NCI-H510A (cell line): ENCODE measurements around the gene RAB9A.
A peak's percentile ranks its signal among the peaks of the same experiment; 100 is the strongest.
"Not testable (repeated sequence)": the region's sequence is repeated elsewhere in the genome, so short reads cannot be mapped to it uniquely, and the experiment has no call there.

Experiments used
- DNase-seq: peaks from one replicate; lab custom pipeline; 2025; lab: John Stamatoyannopoulos, UW

RAB9A gene

DNA sequence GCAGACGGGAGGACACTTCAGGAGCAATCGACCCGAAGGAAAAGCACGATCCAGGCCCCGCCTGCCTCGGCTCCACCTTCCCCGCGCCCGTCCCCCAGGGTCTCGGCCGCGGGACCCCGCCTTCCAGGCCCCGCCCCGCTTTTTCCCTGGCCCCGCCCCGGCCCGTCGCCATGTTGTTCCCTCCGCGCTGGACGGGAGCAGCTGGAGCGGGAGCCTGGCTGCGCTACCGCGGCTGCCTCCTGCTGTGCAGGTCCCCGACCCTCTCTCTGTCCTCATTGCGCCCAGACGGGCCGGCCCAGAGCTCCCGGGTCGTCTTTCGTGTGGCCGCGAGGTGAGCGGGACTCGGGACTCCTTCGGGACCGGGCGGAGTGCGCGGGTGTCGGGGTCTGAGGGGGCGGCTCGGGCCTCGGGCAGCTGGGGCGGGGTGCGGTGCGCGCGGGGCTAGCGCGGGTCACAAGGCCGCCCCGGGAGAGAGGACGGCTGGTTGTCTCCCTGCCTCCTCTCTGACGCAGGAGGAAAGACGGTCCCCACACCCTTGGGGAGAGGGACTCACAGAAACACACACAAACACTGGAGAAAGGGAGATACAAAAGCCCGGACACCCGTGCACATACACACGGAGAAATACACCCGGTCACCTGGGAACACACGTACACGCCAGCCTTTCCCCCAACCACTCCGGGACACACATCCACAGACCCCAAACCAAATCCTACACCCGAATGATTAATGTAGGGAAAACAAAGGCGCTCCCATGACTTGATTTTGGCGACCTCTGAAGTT lies at the start of gene RAB9A:
RAB9A (plus strand) TSS at position 171 of the 783 bp plus-strand sequence. CDS start 19,619 bp downstream, outside the sequence.
- DNase-seq = peak; percentile 61

DNA sequence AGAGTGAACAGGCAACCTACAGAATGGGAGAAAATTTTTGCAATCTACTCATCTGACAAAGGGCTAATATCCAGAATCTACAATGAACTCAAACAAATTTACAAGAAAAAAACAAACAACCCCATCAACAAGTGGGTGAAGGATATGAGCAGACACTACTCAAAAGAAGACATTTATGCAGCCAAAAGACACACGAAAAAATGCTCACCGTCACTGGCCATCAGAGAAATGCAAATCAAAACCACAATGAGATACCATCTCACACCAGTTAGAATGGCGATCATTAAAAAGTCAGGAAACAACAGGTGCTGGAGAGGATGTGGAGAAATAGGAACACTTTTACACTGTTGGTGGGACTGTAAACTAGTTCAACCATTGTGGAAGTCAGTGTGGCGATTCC lies 47.2 kb upstream of the RAB9A start:
- DNase-seq = not testable (repeated sequence)

DNA sequence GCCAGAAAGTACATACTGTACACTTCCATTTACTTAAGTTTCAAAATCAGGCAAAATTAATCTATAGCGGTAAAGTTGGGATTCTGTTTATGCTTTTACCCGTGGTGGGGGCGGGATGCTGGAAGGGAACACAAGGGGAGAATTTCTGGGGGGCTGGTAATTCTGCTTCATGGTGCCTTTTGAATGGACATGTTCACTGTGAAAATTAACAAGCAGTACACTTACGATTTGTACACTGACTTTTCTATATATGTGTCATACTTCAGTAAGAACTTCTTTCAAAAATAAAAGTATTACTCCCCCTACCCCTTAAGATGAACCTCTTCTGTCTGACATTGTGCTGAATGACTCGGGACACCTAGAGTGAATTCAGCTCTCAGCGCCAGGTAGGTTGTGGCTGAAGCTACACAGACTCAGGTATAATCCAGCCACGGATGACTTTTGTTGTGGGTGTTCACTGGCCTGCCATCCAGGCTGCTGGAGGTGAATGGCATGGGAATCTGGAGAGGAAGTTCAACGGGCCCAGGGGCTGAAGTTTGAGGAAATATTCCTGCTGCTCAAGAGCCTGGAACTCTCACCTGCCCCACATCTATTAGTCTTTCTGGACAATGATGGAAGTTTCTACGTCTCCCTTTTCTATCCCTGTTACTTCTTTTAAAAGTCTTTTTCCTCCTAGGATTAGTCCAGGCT lies 43.3 kb upstream of the RAB9A start:
- DNase-seq = no peak

GRCh38 chrX:13646154-13646549 lies 42.8 kb upstream of the RAB9A start:
- no peak for DNase-seq

- peak; percentile 65 for DNase-seq
These were observed 41.2 kb upstream of the RAB9A start for GRCh38 chrX:13647709-13648212.

GRCh38 chrX:13648336-13648735 lies 40.6 kb upstream of the RAB9A start:
- not testable (repeated sequence) for DNase-seq

GRCh38 chrX:13649838-13650237 lies 39.1 kb upstream of the RAB9A start:
- DNase-seq = no peak

- DNase-seq = no peak
These were observed 38.6 kb upstream of the RAB9A start for GRCh38 chrX:13650318-13650717.

GRCh38 chrX:13651150-13651549 lies 37.8 kb upstream of the RAB9A start:
- DNase-seq = no peak

GRCh38 chrX:13652287-13652793 lies 36.6 kb upstream of the RAB9A start:
- DNase-seq = no peak

GRCh38 chrX:13652850-13653693 lies 35.9 kb upstream of the RAB9A start, which contains the start of gene TCEANC:
Gene TCEANC, plus strand, starts transcription at chrX:13653141. Its CDS starts 9,368 bp downstream, at chrX:13662509.
- DNase-seq = peak; percentile 88

DNA sequence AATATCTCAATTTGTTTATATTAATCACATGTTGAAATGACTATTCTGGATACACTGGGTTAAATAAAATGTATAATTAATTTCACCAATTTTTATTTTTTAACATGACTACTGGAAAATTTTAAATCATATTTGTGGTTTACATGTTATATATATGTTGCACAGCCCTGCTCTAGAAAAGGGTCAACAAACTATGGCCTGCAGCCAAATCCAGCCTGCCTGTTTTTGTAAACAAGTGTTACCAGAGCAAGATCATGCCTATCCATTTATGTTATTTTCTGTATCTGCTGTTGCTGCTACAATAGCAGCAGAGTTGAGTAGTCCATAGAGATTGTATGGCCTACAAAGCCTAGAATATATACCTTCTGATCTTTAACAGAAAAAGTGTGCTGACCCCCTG lies 34.8 kb upstream of the RAB9A start:
- DNase-seq = no peak

DNA sequence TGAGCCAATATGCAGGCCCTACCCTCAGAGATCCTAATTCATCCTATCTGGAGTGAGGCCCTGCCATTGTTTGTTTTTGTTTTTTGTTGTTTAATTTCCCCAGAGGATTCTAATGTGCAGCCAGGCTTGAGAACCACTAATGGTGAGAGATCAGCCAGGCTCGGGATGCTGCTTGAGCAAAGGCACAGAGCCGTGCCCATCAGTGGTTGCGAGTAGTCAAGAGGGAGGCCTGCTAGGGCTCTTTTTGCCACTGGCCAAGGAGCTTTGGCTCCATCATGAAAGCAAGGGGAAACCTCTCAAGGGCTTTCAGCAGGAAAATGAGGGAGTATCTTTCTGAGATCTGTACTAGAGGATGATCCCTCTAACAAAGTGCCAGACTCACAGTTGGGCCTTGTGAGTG lies 33.3 kb upstream of the RAB9A start:
- DNase-seq = no peak

GRCh38 chrX:13658602-13659001 lies 30.3 kb upstream of the RAB9A start:
- no peak for DNase-seq

DNA sequence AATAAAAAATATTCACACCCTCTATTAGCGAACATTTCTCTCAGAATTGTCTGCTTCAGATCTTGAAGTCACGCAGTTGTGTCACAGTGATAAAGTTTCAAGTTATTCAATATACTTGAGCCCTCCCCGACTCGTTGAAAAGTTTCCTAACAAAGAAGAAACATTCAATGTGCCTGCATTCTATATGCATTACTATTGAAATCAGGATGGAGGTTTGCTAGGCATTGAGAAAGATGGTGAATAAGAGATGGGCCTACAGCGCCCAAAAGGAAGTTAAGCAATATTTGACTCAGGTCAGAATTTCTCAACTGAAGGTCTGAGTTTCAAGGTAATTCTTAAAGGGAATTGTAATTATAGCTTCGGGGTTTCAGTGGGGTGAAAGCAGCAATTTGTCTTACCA lies 29.9 kb upstream of the RAB9A start:
- no peak for DNase-seq

GRCh38 chrX:13661735-13662288 lies 27.1 kb upstream of the RAB9A start:
- no peak for DNase-seq

DNA sequence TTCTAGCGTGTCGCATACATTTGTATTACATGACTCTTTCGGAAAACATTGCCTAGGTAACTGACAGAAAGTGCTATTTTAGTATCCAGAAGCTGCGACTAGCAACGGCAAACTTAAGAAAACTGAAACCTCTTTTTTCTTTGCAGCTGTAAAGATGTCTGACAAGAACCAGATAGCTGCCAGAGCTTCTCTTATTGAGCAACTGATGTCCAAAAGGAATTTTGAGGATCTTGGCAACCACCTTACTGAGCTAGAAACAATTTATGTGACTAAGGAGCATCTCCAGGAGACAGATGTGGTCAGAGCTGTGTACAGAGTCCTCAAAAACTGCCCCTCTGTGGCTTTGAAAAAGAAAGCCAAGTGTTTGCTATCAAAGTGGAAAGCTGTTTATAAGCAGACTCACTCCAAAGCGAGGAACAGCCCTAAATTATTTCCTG lies 26.6 kb upstream of the RAB9A start:
- DNase-seq = no peak

- no peak for DNase-seq
These were observed 24.9 kb upstream of the RAB9A start for GRCh38 chrX:13664020-13664419.

DNA sequence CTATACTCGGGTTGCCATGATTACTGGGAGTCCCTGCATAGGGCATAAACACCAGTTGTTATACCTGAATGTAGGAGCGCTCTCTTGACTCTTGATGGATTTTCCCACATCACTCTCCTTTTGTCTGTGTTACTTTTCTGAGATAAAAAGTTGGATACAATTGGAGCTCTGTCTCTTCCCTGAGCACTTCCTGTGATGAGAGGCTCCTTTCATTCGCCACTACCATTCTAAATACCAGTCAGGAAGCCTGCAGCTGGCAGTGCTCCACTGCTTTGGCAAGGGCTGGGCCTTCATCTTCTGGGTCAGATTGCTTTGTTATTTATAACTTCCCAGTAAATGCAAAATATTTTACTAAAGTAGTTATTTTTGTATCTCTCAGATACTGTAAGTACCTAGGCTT lies 22.1 kb upstream of the RAB9A start:
- DNase-seq = no peak

- DNase-seq = no peak
These were observed 21.0 kb upstream of the RAB9A start for GRCh38 chrX:13667919-13668318.

GRCh38 chrX:13669246-13669737 lies 19.6 kb upstream of the RAB9A start:
- DNase-seq = peak; percentile 19
